HCT116 (cell line): ENCODE results near the gene GBP7.

Source experiments
- CEBPB ChIP-seq: IDR thresholded peaks from 2 replicates; pipeline ENCODE4 v1.6.1; 2012; ENCODE audit warnings: low read depth
- CTCF ChIP-seq, 3 experiments: fragments of 200-600 bp in 1 of 3; sonication (generic) in 1 of 3; IDR thresholded peaks in 2 of 3; conservative IDR thresholded peaks in 1 of 3; 2 replicates each; pipeline ENCODE4 v1.5.1; 2012 to 2017; ENCODE audit warnings: low read depth in 2 of 3, low read length in 2 of 3, antibody characterized with exemption in 1 of 3, borderline replicate concordance in 1 of 3, control low read depth in 1 of 3, mild to moderate bottlenecking in 1 of 3, mixed read lengths in 1 of 3, mixed run types in 1 of 3, moderate library complexity in 1 of 3; ENCODE audit not compliant: insufficient read depth in 1 of 3
- POLR2AphosphoS5 ChIP-seq: IDR thresholded peaks from 2 replicates; pipeline ENCODE4 v1.6.1; 2011; ENCODE audit warnings: mild to moderate bottlenecking, low read depth, low read length, moderate library complexity
- SP1 ChIP-seq: IDR thresholded peaks from 2 replicates; pipeline ENCODE4 v1.6.1; 2012; ENCODE audit warnings: low read depth

DNA sequence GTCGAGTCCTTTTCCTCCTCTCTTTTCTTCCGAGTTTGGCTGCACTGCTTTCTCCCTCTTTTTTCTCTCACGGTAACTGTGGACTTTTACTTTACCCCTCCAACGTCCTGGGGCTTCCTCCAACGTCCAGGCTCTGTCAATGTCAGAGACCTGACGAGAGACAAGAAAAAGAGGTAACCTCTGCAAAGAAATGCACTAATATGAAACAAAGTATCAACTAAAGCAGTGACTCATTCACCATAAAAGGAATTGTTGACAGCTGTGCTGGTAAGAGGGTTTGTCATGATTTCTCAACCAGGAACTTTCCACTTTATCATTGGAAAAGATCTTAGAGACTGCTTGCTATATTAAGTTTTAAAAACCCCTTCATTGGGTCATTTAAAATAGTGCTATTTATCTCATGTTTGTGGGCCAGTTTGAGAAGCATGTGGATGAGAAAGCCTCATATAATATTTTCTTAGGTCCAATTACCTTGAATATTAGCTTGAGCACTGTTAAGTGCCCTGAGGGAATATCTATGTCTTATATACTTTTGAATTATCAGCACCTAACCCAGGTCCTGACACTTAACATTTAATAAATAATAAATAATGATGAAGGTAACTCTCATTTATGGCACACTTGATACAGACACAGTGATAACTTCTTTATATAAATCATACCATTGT is 49.8 kb downstream of the GBP7 start, which contains the start of gene GBP2:
- no peak; the same call in 1 of the 2 replicates for TF ChIP-seq SP1
- no peak for TF ChIP-seq CTCF (IDR thresholded peaks at IDR 0.05 in 2 of 3, conservative IDR thresholded peaks at IDR 0.05 in 1 of 3; ENCODE audit: borderline replicate concordance in 1 of 3, insufficient read depth in 1 of 3, low read depth in 2 of 3, low read length in 2 of 3)
- no peak for TF ChIP-seq POLR2AphosphoS5
- TF ChIP-seq CEBPB = peak; percentile 53; the same call in 1 of the 2 replicates
